GM18873 (cell line): ENCODE measurements around the gene TNNI3.

Experiments used
- ATAC-seq: cut with Tn5 transposase; IDR thresholded peaks from one replicate; pipeline ENCODE4 v1.9.1; 2021; ENCODE audit warnings: mild to moderate bottlenecking, moderate library complexity, moderate number of reproducible peaks; ENCODE audit not compliant: unreplicated experiment, low FRiP score

TNNI3 gene

DNA sequence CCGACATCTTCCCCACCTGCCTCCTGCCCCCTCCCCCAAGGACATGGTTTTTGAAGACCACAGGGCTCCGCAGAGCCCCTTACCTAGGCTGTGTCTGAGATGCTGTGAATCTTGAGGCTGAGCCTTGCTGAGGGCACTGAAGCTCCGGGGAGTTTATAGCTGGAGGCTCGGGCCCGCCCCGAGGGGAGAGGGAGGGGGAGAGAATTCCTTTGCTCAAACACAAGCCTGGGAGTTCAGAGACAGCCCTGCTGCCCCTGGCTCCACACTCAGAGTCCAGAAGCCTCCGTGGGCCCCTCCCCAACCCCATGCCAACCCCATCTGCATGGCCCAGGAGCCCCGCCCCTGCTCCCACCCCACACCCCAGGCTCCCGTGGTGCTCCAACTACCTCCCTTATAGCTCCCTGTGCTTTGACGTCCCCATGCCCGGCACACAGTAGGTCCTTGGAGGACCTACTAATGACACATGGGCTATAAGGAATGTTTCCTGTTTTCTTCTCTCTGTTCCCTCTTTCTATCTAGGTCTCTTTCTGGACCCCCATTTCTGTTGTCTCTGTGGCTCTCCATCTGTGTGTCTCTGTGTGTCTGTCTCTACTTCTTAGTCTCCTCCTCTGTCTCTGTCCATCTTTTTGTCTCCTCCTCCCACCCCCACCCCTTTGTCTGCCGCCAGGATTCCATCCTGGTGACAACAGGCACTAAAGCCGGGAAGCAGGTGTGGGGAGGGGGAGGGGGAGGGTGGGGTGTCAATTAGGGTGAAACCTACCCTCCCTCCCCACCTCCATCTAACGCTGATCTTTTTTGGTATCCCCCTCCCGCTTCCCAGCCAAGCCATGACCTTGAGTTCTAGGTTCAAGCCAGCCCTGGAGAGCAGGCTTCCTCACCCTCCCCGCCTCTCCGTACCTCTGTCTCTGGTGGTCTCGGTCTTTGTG lies 8.2 kb downstream of the TNNI3 start, which contains the start of gene TNNT1:
TSS of gene TNNT1 (minus strand) at position 129 of the 926 bp plus-strand sequence. CDS start 2,049 bp downstream, outside the sequence.
- no peak for ATAC-seq

DNA sequence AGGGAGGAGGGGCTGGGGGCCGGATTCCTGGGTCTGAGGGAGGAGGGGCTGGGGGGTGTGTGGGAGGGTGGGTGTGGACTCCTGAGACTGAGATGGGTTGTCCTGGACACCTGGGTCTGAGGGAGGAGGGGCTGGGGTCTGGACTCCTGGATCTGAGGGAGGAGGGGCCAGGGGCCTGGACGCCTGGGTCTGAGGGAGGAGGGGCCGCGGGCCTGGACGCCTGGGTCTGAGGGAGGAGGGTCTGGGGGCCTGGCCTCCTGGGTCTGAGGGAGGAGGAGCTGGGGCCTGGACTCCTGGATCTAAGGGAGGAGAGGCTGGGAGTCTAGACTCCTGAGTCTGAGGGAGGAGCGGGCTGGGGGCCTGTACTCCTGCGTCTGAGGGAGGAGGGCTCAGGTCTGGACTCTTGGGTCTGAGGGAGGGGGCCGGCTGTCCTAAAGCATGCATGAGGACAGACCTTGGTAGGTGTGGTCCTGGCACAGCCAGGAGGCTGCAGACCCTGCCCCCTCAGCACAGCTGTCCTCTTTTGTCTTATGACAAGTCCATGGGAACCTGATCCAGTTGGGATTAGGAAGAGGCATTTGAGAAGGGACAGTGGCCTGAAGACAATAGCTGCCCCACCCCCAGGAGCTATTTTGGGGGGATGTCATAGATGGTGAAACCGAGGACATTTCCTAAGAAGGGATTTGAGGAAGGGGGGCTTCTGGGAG lies 9.8 kb downstream of the TNNI3 start:
- no peak for ATAC-seq

DNA sequence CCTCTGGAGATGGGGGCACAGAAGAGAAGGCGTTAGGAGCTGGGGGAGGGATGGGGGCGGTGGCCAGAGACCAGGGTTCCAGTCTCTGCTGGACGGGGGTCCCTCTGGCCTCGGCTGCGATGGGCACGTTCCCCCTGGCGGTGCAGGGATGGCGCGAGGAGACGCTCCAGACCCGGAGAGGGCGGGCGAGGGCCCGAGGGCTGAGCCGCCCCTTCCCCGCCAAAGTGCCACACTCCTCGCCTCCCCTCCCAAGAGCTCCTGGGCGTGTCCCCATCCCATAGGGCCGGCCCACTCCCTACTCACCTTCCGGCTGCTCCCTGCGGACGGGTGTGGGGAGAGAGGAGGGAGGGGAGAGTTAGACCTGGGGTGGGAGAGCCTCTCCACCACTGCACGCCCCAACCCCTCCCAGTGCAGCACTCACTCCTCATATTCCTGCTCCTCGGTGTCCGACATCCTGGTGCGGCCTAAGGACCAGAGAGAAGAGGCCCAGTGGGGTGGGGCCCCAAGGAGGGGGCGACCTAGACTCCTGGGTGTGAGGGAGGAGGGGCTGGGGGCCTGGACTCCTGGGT lies 10.7 kb downstream of the TNNI3 start:
- no peak for ATAC-seq

DNA sequence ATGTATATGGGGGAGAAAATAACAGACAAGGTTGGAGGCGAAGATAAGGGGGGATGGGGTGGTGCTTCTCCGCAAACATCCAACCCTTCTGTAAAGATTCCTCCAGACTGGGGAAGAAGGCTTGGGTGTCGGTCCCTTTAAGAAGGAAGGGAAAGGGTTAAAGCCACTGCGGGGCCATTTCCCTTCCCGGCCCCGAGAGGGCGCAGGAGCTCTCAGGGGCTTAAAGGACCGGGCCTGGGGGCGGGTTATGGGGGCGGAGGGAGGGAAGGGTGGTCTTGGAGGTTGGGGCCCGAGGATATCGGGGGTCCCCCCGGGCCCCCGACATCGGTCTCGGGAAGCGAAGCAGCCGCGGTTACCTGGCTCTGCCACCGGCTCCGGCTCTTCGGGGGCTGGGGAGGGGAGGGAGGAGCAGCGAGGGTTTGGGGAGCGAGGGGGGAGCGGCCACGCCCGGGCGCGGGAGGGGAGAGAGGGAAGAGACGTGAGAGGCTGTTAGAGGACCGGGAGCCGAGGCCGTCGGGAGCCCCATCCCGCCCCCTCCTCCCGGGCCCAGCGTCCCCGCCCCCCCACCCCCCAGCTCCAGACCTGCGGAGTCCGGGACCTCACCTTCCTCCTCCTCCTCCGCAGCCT lies 11.3 kb downstream of the TNNI3 start:
- ATAC-seq = no peak

DNA sequence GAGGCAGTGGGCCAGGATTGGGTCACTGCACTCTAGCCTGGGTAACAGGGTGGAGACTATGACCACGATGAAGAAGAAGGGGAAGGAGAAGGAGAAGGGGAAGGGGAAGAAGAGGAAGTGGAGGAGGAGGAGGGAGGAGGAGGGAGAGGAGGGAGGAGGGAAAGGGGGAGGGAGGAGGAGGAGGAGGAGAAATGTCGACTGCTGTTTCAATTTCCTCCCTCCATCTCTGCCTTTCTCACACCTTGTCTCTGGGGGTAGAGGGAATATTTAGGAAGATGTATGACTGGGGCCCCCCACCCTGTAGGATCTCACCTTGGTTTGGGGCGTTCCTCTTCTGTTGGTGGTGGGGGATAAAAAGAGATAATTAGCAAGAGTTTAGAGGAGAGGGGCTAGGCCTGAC lies 12.3 kb downstream of the TNNI3 start:
- ATAC-seq = no peak

DNA sequence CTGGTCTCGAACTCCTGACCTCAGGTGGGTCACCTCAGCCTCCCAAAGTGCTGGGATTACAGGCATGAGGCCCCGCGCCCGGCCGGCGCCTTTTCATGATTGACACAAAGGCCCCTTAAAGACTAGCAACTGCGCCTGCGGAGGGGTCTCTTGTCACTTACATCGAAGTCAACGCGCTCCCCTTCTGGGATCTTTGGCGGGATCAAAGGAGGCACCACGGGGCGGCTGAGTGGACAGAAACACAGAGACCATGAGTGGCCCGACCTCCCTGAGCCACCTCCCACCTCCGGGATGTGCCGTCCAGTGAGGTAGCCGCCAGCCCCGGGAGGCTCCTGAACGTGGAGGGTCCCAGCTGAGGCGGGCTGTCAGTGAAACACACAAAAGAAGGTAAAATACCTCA lies 15.8 kb downstream of the TNNI3 start:
- ATAC-seq = no peak

DNA sequence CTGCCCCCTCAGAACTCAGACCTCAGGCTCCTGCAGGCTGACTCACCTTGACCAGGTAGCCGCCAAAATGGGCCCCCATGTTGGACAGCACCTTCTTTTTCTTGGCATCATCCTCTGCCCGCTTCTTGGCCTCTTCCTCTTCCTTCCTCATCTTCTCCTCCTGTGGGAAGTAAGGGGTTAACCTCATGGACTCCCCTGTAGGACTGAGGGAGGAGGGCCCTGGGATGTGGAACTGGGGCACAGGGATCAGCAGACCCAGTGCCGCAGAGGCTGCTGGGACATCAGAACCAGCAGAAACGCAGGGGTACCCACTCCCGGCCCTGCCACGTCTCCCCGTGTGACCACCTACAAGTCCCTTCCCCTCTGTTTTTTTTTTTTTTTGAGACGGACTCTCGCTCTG lies 19.6 kb downstream of the TNNI3 start:
- ATAC-seq = no peak

DNA sequence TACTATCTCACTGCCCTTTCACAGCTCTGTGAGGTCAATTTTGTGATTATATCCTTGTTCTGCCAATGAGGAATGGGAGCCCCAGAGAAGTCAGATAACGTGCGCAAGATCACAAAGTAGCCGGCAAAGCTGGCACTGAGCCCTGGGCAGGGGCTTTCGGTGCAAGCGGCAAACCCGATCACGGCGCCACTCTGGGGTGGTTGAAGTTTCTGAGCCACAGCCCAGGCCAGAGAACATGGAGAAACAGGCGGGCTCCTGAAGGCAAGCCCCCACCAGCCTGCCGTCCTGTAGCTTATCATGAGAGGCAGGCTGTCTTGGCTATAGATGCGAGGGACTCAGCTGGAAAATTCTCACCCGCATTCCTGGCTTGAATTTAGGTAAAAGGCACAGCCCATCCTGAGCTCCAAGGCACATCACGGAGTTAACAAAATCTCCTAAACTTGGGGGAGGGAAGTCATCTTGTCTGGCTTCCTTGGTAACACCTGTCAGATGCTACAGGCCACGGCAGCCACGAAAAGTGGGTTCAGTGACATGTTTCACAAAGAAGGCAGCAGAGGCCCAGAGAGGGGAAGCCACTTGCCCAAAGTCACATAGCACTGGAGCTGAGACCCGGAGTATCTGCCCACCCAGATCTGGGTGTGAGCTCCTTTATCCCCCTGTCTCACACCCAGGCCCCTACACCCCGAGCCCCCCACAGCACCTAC lies 21.0 kb downstream of the TNNI3 start:
- no peak for ATAC-seq

DNA sequence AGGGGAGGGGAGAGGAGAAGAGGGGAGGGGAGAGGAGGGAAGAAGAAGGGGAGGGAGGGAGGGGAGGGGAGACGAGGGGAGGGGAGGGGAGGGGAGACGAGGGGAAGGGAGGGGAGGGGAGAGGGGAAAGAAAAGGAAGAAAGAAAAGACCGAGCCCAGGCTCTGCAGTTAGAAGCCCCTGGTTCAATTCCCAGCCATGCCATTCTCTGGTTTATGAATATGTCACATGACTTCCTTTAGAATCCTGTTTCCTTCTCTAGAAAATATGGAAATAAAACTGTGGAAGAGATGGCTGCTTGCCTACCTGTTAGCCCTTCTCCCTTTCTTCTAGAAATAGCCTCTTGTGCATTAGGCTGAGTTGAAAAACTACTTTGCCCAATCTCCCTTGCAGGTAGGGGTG lies 22.8 kb downstream of the TNNI3 start:
- no peak for ATAC-seq

DNA sequence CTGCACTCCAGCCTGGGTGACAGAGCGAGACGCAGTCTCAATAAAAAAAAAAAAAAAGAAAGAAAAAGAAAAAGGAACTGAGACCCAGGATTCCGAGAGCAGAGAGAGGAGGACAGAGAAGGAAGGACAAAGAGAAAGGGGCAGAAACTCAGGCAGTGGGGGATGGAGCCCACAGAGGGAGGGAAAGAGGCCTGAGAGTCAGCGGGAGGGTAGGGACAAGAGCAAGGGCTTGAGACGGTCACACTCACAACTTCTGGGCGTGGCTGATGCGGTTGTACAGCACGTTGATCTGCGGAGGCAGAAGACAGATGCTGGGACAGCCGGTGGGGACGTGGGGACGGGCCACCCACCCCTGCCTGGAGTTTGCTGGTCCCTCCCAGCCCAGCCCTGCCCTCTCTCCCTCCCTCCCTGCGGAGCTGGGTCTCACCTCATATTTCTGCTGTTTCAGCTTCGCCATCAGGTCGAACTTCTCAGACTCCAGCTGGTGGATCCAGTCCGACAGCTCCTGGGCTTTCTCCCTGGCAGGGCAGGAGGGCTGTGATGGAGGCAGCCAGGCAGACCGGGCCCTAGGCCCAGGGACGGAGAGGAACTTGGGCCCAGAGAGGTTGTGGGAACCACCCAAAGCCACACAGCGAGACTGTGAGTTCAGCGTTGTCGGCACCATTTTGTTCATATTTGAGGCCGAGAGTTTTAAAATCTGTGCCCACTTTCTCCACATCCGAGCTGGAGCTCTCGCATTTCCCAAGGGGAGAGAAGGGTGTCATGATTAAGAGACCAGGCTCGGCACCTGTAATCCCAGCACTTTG lies 23.7 kb downstream of the TNNI3 start:
- no peak for ATAC-seq

DNA sequence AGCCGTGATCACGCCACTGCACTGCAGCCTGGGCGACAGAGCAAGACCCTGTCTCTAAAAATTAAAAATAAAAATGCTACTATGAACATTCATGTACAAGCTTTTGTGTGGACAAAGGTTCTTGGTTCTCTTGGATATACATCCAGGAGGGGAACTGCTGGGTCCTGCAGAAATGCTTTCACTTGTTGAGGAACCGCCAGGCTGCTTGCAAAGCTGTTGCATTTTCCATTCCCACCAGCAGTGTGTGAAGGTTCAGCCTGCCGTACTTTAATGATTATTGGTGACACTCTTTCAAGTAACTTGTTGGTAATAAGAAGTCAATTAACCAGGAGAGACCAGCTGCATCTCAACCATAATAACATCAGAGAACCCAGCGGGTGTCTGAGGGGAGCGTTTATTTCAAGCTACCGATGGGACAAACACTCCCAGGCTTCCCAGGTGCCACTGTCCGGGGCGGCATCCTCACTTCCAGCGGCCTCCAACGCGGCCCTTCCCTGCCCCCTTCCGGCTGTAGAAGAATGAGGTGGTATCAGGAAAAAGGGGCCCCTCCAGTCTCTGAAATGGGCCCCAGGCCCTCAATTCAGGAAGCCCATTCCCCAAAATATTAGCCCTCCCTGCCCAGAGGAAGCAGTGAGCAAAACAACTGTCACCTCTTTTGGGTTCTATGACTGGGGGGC lies 24.9 kb downstream of the TNNI3 start:
- no peak for ATAC-seq

DNA sequence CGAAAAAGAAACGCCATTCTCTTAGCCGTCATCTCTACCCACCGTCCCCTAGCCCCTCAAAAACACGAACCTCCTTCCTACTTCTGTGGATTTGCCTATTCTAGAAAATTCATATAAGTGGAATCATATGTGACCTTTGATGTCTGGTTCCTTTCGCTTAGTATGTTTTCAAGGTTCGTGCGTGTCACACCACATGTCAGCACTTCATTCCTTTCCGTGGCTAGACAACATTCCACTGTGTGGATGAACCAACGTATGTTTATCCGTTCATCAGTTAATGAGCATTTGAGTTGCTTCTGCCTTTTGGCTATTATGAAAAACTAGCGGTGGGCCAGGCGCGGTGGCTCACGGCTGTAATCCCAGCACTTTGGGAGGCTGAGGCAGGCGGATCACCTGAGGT lies 26.1 kb downstream of the TNNI3 start:
- ATAC-seq = no peak

DNA sequence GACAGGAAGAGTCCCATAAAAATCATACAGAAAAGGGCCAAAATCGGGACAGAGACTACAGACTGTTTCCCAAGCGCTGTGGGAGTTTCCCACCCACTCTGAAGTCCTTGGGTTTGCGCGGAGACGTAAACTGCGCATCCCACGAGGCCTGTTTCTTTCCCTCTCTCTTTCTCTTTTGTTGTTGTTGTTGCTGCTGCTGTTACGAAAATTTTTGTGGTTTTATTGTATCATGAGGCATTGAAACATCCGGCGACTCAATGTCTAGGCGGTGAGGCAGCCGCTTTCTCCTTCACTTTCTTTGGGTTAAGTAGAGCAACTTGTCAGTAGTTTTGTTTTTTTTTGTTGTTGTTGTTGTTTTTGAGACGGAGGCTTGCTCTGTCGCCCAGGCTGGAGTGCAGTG lies 38.5 kb downstream of the TNNI3 start:
- no peak for ATAC-seq

DNA sequence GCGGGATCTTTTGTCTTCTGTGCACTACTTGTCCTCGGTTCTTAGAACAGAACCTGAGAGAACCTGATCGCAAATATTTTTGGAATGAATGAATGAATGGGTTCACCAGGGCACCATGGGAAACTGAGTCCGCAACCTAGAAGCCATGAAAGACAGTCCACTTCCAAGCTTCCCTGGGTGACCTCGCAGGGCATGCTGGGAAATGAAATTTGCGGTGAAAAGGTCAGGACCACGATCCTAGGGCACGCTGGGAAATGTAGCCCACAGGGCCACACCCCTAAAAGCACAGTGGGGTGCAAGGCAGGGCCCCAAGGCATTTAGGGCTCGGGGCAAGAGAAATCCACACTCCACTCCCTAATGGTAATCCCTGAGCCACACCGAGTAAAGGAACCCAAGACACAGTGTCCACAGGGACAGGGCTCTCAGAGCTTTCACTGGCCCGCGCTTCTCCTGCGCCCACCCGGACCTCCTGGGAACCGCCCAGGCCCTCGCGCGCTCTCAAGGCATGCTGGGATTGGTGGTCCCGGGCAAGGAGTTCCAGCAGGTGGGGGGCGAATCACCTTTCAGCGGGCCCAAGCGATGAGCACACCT lies 39.0 kb downstream of the TNNI3 start:
- ATAC-seq = no peak

DNA sequence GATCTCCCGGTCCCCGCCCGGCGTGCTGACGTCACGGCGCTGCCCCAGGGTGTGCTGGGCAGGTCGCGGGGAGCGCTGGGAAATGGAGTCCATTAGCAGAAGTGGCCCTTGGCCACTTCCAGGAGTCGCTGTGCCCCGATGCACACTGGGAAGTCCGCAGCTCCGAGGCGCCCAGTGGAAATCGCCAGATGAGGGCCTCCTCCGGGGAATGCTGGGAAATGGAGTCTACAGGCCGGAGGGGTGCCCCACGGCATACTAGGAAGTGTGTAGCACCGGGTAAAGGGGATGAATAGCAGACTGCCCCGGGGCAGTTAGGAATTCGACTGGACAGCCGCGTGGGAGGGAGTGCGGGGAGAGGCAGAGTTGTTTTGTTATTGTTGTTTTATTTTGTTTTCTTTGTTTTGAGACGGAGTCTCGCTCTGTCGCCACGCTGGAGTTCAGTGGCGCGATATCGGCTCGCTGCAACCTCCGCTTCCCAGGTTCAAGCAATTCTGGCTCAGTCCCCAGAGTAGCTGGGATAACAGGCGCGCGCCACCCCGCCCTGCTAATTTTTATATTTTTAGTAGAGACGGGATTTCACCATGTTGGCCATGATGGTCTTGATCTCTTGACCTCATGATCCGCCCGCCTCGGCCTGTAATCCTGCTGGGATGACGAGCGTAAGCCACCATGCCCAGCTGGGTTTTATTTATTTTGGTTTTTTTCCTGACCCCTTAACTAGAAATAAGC lies 39.7 kb downstream of the TNNI3 start:
- peak; percentile 81 for ATAC-seq

DNA sequence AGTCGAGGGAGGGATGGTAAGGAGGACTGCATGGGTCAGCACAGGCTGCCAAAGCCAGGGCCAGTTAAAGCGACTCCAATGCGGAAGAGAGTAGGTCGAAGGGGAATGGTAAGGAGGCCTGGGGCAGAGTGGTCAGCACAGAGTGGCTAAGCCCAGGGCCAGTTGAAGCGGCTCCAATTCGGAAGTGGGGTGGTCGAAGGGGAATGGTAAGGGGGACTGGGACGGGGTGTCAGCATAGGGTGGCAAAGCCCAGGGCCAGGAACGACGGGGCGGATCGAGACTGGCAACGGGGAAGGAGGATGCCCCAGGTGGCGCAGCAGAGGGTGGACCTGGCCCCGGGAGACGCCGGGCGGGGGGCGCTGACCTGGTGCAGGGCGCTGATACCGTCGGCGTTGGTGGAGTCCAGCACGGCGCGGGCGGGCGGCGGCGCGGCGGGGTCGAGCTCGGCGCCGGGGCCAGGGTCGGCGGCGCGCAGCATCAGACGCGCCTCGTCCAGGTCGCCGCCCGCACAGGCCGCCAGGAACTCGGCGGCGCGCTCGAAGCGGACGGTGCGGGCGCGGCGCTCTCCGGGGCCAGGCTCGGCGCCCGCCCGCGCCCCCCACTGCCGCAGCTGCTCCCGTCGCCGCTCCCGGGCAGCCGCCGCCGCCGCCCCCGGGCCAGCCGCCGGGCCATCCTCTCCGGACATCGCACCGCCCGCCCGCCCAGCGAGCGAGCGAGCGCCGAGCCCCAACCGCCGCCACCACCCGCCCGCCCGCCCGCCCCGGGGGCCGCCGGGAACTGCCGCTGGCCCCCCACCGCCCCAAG lies 40.5 kb downstream of the TNNI3 start, which contains the start of gene PPP1R12C:
TSS of gene PPP1R12C (minus strand) at position 779 of the 804 bp plus-strand sequence. CDS start at position 685, 94 bp downstream.
- no peak for ATAC-seq
